H1 (cell line): ENCODE measurements around the gene SNRNP70. TPM values are rescaled to one million over a fixed set of nuclear protein-coding genes. Genes with fewer than 3 reads are reported as not detected.

ENCODE experiments used
- ASH2L ChIP-seq: fragments of 200-600, 300-600 bp; sonication (generic); IDR thresholded peaks from one replicate; pipeline ENCODE4 v1.7.1; 2017; ENCODE audit warnings: low read length
- BCL11A ChIP-seq, 2 experiments: IDR thresholded peaks; one replicate each; pipeline ENCODE4 v1.6.1; 2011; ENCODE audit warnings: low read depth in 2 of 2, low read length in 2 of 2, mild to moderate bottlenecking in 2 of 2
- CBX8 ChIP-seq: fragments of 300-800, 300-1000 bp; sonication (generic); IDR thresholded peaks from 2 replicates; pipeline ENCODE4 v1.7.1; 2016; ENCODE audit warnings: low read depth, low read length, borderline replicate concordance
- CHD1 ChIP-seq: IDR thresholded peaks from 2 replicates; pipeline ENCODE4 v1.6.1; 2012; ENCODE audit warnings: low read depth, low read length, improper control_type of control experiment
- CREB1 ChIP-seq: IDR thresholded peaks from 2 replicates; pipeline ENCODE4 v1.6.1; 2012; ENCODE audit warnings: inconsistent platforms
- EGR1 ChIP-seq: IDR thresholded peaks from 2 replicates; pipeline ENCODE4 v1.6.1; 2011; ENCODE audit warnings: low read depth, low read length, borderline replicate concordance
- EZH2 ChIP-seq: fragments of 200-600 bp; sonication (generic); IDR thresholded peaks from 2 replicates; pipeline ENCODE4 v1.7.1; 2012; ENCODE audit warnings: low read depth, mild to moderate bottlenecking, moderate library complexity, low read length, inconsistent platforms; ENCODE audit not compliant: severe bottlenecking
- GABPA ChIP-seq: IDR thresholded peaks from 2 replicates; pipeline ENCODE4 v1.6.1; 2011; ENCODE audit warnings: mild to moderate bottlenecking, low read length, moderate library complexity, borderline replicate concordance; ENCODE audit not compliant: insufficient read depth
- GTF2F1 ChIP-seq: IDR thresholded peaks from 2 replicates; pipeline ENCODE4 v1.6.1; 2012; ENCODE audit warnings: low read depth, low read length, improper control_type of control experiment, borderline replicate concordance
- HDAC2 ChIP-seq, 2 experiments: fragments of 300-600 bp in 1 of 2; sonication (generic) in 1 of 2; IDR thresholded peaks; 2 replicates each; pipeline ENCODE4 v1.6.1; 2011 to 2012; ENCODE audit warnings: low read depth in 2 of 2, low read length in 2 of 2, mild to moderate bottlenecking in 2 of 2, moderate library complexity in 2 of 2, borderline replicate concordance in 1 of 2, inconsistent platforms in 1 of 2
- KDM1A ChIP-seq: fragments of 200-600, 300-600 bp; sonication (generic); IDR thresholded peaks from 2 replicates; pipeline ENCODE4 v1.7.1; 2016; ENCODE audit warnings: mild to moderate bottlenecking, low read length, borderline replicate concordance
- MAFK ChIP-seq: IDR thresholded peaks from 2 replicates; pipeline ENCODE4 v1.6.1; 2012; ENCODE audit warnings: low read depth, mild to moderate bottlenecking, improper control_type of control experiment, low read length
- PHF8 ChIP-seq: fragments of 200-600 bp; sonication (generic); conservative IDR thresholded peaks from 2 replicates; pipeline ENCODE4 v1.7.1; 2012; ENCODE audit warnings: low read depth, mild to moderate bottlenecking, inconsistent platforms, low read length, moderate library complexity
- POLR2A ChIP-seq, 2 experiments: IDR thresholded peaks; 1 replicate in 1 of 2; 2 replicates in 1 of 2; pipeline ENCODE4 v1.6.1; 2011; ENCODE audit warnings: low read depth in 2 of 2, low read length in 2 of 2, mild to moderate bottlenecking in 2 of 2; ENCODE audit errors: control extremely low read depth in 1 of 2
- POLR2AphosphoS5 ChIP-seq: IDR thresholded peaks from 2 replicates; pipeline ENCODE4 v1.6.1; 2011; ENCODE audit warnings: low read depth, low read length
- POU5F1 ChIP-seq: IDR thresholded peaks from 2 replicates; pipeline ENCODE4 v1.6.1; 2011; ENCODE audit warnings: low read depth, mild to moderate bottlenecking, low read length, moderate library complexity
- RAD21 ChIP-seq, 2 experiments: IDR thresholded peaks in 1 of 2; conservative IDR thresholded peaks in 1 of 2; 2 replicates each; pipeline ENCODE4 v1.6.1; 2011; ENCODE audit warnings: low read depth in 2 of 2, low read length in 2 of 2, improper control_type of control experiment in 1 of 2, inconsistent platforms in 1 of 2, mild to moderate bottlenecking in 1 of 2, moderate library complexity in 1 of 2
- RFX5 ChIP-seq: IDR thresholded peaks from 2 replicates; pipeline ENCODE4 v1.6.1; 2011; ENCODE audit warnings: low read depth, low read length, improper control_type of control experiment, borderline replicate concordance
- RNF2 ChIP-seq: fragments of 200-900, 300-1000 bp; sonication (generic); IDR thresholded peaks from 2 replicates; pipeline ENCODE4 v1.7.1; 2016; ENCODE audit warnings: borderline replicate concordance, low read depth, mild to moderate bottlenecking, antibody characterized with exemption, low read length; ENCODE audit not compliant: poor library complexity, severe bottlenecking; ENCODE audit errors: missing control alignments
- SIX5 ChIP-seq: IDR thresholded peaks from 2 replicates; pipeline ENCODE4 v1.6.1; 2011; ENCODE audit warnings: mild to moderate bottlenecking, low read depth, low read length
- SP4 ChIP-seq: IDR thresholded peaks from 2 replicates; pipeline ENCODE4 v1.6.1; 2012; ENCODE audit warnings: low read length, inconsistent platforms
- SRF ChIP-seq: IDR thresholded peaks from 2 replicates; pipeline ENCODE4 v1.6.1; 2011; ENCODE audit warnings: mild to moderate bottlenecking, low read depth, low read length, moderate library complexity
- SUZ12 ChIP-seq: fragments of 200-600 bp; sonication (generic); IDR thresholded peaks from 2 replicates; pipeline ENCODE4 v1.6.1; 2012; ENCODE audit warnings: mild to moderate bottlenecking, inconsistent platforms, low read length, moderate library complexity, mixed read lengths
- TAF7 ChIP-seq: optimal IDR thresholded peaks from 2 replicates; pipeline ENCODE3; 2011; ENCODE audit warnings: low read depth, mild to moderate bottlenecking, inconsistent platforms, low read length, moderate library complexity, borderline replicate concordance
- TCF12 ChIP-seq: IDR thresholded peaks from 2 replicates; pipeline ENCODE4 v1.6.1; 2011; ENCODE audit warnings: low read depth, mild to moderate bottlenecking, low read length
- polyA plus RNA-seq, 7 experiments: library from polyadenylated mRNA; depleted of rRNA in 3 of 7; stranded (reverse) in 5 of 7; unstranded in 2 of 7; fragments of >200 nt in 5 of 7; fragments of 200-250 nt in 2 of 7; gene quantifications; 1 replicate in 5 of 7; 2 replicates in 1 of 7; 4 replicates in 1 of 7; pipeline versions ENCODE4 v1.2.1 to v1.2.3, GENCODE V29; 2011 to 2013; ENCODE audit warnings: missing spikeins in 2 of 7, mixed read lengths in 2 of 7
- total RNA-seq: library from RNA; stranded (reverse); fragmentation: NEBNext Ultra II Directional; extraction: Animal tissue kit (Norgen Biotek cat#: 25700); gene quantifications from 2 replicates; pipeline ENCODE4 v1.2.1, GENCODE V29; 2021

Gene SNRNP70
- total and polyA plus RNA-seq, 2 of the 8 experiments (the other 6 are each of a cell fraction or from before 2014, with no cell fraction given), result 231 to 235 TPM

DNA sequence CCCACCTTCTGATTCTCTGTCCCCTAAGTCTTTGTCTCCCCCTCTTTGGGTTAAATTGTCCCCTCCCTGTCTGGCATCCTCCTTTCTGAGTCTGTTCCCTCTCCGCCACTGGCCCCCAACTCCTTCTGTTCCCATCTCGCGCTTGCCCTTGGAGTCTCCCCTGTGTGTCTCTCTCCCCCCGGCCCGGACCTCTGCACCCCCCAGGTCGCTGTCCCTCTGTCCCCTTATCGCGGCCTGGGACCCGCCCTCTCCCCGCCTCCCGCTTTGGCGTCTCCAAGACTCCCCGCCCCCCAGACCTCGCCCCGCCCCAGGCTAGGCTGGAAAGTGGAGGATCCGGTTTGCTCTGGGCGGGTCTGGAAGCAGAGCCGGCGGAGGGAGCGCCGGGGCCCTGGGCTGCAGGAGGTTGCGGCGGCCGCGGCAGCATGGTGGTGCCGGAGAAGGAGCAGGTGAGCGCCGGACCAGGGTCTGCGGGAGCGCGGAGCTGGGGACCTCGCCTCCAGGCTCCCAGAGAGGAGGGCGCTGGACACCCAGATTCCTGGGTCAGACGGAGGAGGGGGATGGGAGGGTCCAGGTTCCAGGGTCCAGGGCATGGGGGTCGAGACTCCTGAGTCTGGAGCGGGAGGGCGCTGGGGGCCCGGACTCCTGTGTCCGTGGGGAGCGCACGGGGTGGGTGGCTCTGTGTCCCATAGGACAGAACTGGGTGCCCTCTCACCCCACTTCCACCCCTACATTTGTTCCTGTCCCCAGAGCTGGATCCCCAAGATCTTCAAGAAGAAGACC, 72.4 kb downstream of the SNRNP70 start, which contains the start of gene TRPM4 (continued):
- TF ChIP-seq RFX5 (no peak), TCF12 (no peak), SP4 (no peak), POLR2A (IDR thresholded peaks at IDR 0.05; ENCODE audit: control extremely low read depth in 1 of 2, low read depth in 2 of 2, low read length in 2 of 2) (peak in 1 of 2 experiments; percentile 73; a peak in 2 of 3 replicates), ASH2L (peak; percentile 52), RNF2 (no peak), EGR1 (no peak), CREB1 (no peak), POU5F1 (no peak), GABPA (no peak), POLR2AphosphoS5 (peak; percentile 66), KDM1A (no peak), GTF2F1 (no peak), SIX5 (no peak), MAFK (no peak), CHD1 (no peak), HDAC2 (IDR thresholded peaks at IDR 0.05; ENCODE audit: borderline replicate concordance in 1 of 2, low read depth in 2 of 2, low read length in 2 of 2) (no peak), EZH2 (no peak), CBX8 (no peak), RAD21 (IDR thresholded peaks at IDR 0.05 in 1 of 2, conservative IDR thresholded peaks at IDR 0.05 in 1 of 2; ENCODE audit: low read depth in 2 of 2, low read length in 2 of 2) (peak in 1 of 2 experiments; percentile 2; a peak in 1 of 4 replicates), BCL11A (IDR thresholded peaks at IDR 0.05; ENCODE audit: low read depth in 2 of 2, low read length in 2 of 2) (no peak), SRF (no peak), TAF7 (peak; percentile 70), SUZ12 (no peak), PHF8 (peak; percentile 56; the same call in 1 of the 2 replicates)
